Body of pancreas (tissue), 4 donors: Measurements from ENCODE around the gene CLSTN2. TPM values are rescaled to one million over a fixed set of nuclear protein-coding genes. Genes with fewer than 3 reads are reported as not detected.

ENCODE experiments used
- ATAC-seq: fragments of 150-250 bp; one replicate; pipeline ENCODE4 v1.9.1; 2016
- DNase-seq, 4 donors: peaks; one replicate each; pipeline ENCODE4 v3.0.0-alpha.2; 2019
- H3K27ac ChIP-seq, 4 donors: fragments of 200-600 bp; sonication (generic); 1 replicate in 3 of 4; 2 replicates in 1 of 4; pipeline versions ENCODE4 v1.5.1 to v1.6.1; 2016 to 2019; ENCODE audit warnings: mild to moderate bottlenecking in 1 of 4, mixed read lengths in 1 of 4, moderate library complexity in 1 of 4
- H3K27me3 ChIP-seq, 2 donors: fragments of 200-600 bp; sonication (generic); one replicate each; pipeline ENCODE4 v1.6.0; 2016; ENCODE audit warnings: mild to moderate bottlenecking in 1 of 2
- H3K36me3 ChIP-seq, 2 donors: fragments of 200-600 bp; sonication (generic); replicated peaks in 1 of 2; 2 replicates each; pipeline ENCODE4 v1.5.1; 2016; ENCODE audit warnings: low read depth in 2 of 2; ENCODE audit not compliant: insufficient read depth in 1 of 2
- H3K4me1 ChIP-seq: fragments of 200-600 bp; sonication (generic); one replicate; pipeline ENCODE4 v1.6.0; 2016
- H3K4me3 ChIP-seq, 2 donors: fragments of 200-600 bp; sonication (generic); 1 replicate in 1 of 2; 2 replicates in 1 of 2; pipeline ENCODE4 v1.5.1; 2016 to 2019
- H3K9me3 ChIP-seq, 3 donors: fragments of 200-600 bp; sonication (generic); 1 replicate in 2 of 3; 2 replicates in 1 of 3; pipeline ENCODE4 v1.5.1; 2016
- POLR2A ChIP-seq, 3 donors: fragments of 450-650 bp; IDR thresholded peaks; one replicate each; pipeline ENCODE4 v1.6.1; 2016; ENCODE audit warnings: antibody characterized with exemption in 3 of 3, mild to moderate bottlenecking in 2 of 3
- WGBS, 2 donors: methylation state at CpG; one replicate each; pipeline ENCODE4 v1.1.5; 2017; 5-methylcytosine and 5-hydroxymethylcytosine counted together
- intact Hi-C: fragments of 100-400 bp; cut with DNase I; formaldehyde crosslinking; loops from one replicate; pipeline ENCODE4 v1.15.1; 2023
- total RNA-seq, 2 donors: library from RNA; depleted of rRNA; stranded (reverse); fragments of >200 nt; gene quantifications; one replicate each; pipeline ENCODE4 v1.1.0, GENCODE V29; 2016
- TF ChIP-seq, protein P1 (sequence below), 7 experiments: fragments of 450-650 bp in 4 of 7; fragments of 200-600 bp in 3 of 7; sonication (generic) in 3 of 7; IDR thresholded peaks; one replicate each; pipeline ENCODE4 v1.5.1; 2016 to 2019; ENCODE audit warnings: antibody characterized with exemption in 7 of 7

Gene CLSTN2
- total RNA-seq, 2 donors from 2014 or later = 14.5 to 14.8 TPM

DNA sequence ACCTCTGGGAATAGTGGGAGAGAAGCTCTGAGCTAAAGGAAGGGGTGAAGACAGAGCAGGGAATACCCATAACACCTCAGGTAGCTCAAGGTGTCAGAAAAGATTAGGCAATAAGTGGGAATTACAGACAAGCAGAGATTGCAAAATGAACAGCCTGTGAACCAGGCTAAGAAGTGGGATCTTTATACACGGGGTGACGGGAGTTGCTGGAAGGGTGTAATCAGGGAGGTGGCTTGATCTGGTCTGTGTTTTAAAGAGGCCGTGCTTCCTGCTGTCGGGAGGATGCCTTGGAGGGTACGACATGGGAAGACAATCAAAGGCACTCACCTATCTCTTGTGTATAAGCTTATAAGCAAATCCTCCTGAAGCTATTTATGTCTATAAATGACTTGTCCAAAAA is 216.3 kb downstream of the CLSTN2 start:
- WGBS, 2 donors = 63 to 81% methylated on average over 5 of the region's 5 CpGs
- H3K27me3 ChIP-seq = no peaks in the 10 kb centered on the region
- H3K9me3 ChIP-seq = no peaks in the 10 kb centered on the region
- H3K4me1 ChIP-seq = no peaks in the 10 kb centered on the region
- no peaks in the 10 kb centered on the region for H3K36me3 ChIP-seq
- no peak overlapping the region for H3K27ac ChIP-seq
- DNase-seq (no peak), ATAC-seq (no peak)
- no peak for TF ChIP-seq POLR2A (IDR thresholded peaks at IDR 0.05)
- TF ChIP-seq, protein P1, sequence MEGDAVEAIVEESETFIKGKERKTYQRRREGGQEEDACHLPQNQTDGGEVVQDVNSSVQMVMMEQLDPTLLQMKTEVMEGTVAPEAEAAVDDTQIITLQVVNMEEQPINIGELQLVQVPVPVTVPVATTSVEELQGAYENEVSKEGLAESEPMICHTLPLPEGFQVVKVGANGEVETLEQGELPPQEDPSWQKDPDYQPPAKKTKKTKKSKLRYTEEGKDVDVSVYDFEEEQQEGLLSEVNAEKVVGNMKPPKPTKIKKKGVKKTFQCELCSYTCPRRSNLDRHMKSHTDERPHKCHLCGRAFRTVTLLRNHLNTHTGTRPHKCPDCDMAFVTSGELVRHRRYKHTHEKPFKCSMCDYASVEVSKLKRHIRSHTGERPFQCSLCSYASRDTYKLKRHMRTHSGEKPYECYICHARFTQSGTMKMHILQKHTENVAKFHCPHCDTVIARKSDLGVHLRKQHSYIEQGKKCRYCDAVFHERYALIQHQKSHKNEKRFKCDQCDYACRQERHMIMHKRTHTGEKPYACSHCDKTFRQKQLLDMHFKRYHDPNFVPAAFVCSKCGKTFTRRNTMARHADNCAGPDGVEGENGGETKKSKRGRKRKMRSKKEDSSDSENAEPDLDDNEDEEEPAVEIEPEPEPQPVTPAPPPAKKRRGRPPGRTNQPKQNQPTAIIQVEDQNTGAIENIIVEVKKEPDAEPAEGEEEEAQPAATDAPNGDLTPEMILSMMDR (IDR thresholded peaks at IDR 0.05) = no peak
- intact Hi-C loops = no loop called here
- no peak overlapping the region for H3K4me3 ChIP-seq

DNA sequence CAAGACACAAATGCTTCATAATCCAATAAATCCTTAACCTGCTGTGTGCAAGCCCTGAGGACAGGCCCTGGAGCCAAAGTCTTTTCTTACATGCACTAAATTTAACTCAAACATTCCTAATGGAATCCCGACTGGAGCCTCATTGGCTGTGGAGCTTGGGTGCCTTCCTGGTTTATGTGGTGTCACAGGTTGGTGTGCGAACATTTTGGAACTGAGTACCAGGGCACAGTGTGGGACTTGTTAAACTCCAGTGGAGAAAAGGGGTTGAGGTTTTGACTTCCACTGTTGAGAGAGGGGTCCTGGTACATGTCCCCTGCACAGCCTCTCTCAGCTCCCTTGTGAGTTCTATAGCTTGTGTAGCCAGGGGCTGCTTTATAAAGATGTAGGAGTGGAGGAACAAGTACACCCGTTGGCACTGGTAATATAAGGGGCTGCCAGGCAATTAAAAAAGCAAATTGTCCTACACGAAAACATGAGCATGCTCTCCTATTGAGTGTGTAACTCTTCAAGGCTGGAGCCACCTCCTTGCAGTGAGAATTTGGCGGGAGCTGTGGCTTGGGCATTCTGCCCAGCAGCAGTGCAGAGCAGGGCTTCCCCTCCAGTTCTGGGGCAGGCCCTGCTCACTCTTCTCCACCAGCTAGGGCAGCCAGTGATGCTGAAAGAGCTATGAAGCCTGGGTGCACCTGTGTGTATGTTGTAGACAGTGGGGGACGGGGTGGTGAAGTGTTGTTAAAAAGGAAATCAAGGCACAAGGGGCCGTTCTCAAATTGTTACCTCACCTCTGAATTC is 218.1 kb downstream of the CLSTN2 start:
- no peak for ATAC-seq
- no peak for DNase-seq

DNA sequence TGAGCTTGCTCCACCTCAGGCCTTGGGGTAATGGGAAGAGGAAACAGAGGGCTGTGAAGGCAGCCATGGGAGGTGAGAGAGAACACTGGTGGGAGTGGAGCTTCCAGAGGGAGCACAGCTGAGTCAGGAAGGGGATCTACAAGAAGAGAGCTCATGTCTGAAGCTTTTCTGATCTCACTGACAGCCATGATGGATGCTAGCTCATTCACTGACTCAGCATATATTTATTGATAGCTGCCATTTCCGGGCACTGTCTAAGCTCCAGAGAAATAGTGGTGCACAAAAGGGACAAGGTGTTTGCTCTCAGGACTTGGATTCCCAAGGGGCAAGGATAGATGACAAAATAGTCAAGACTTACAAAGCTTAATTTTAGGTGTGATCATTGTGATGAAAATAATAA is 218.8 kb downstream of the CLSTN2 start:
- Histone ChIP-seq H3K9me3 (no peaks in the 10 kb centered on the region), H3K36me3 (no peaks in the 10 kb centered on the region), H3K4me1 (no peaks in the 10 kb centered on the region), H3K4me3 (no peak overlapping the region), H3K27ac (no peak overlapping the region), H3K27me3 (no peaks in the 10 kb centered on the region)
- ATAC-seq = no peak
- TF ChIP-seq, protein P1 (IDR thresholded peaks at IDR 0.05) = no peak
- no peak for TF ChIP-seq POLR2A (IDR thresholded peaks at IDR 0.05)
- 62% methylated on average over 1 of the region's 1 CpG for WGBS, 2 donors
- no peak for DNase-seq
- intact Hi-C loops = no loop called here

More for the DNA sequence above, 218.1 kb downstream of the CLSTN2 start:
- no peak overlapping the region for H3K27ac ChIP-seq
- no peak overlapping the region for H3K4me3 ChIP-seq
- no peaks in the 10 kb centered on the region for H3K27me3 ChIP-seq
- TF ChIP-seq, protein P1 (IDR thresholded peaks at IDR 0.05) = no peak
- no peak for TF ChIP-seq POLR2A (IDR thresholded peaks at IDR 0.05)
- no peaks in the 10 kb centered on the region for H3K9me3 ChIP-seq
- 68 to 71% methylated on average over 7 of the region's 7 CpGs for WGBS, 2 donors
- no peaks in the 10 kb centered on the region for H3K4me1 ChIP-seq
- no peaks in the 10 kb centered on the region for H3K36me3 ChIP-seq
- intact Hi-C loops = no loop called here

DNA sequence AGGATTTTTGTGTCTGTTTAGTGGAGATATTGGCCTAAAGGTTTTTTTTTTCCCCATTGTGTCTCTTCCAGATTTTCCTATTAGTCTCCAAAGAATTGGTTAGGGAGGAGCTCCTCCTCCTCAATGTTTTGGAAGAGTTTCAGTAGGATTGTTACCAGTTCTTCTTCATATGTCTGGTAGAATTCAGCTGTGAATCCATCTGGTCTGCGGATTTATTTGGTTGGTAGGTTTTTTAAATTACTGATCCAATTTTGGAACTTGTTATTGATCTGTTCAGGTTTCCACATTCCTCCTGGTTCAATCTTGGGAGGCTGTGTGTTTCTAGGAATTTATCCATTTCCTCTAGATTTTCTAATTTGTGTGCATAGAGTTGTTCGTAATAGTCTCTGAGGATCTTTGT is 222.2 kb downstream of the CLSTN2 start:
- no peaks in the 10 kb centered on the region for H3K9me3 ChIP-seq
- H3K27me3 ChIP-seq = no peaks in the 10 kb centered on the region
- no peak for TF ChIP-seq POLR2A (IDR thresholded peaks at IDR 0.05)
- TF ChIP-seq, protein P1 (IDR thresholded peaks at IDR 0.05) = no peak
- WGBS, 2 donors = 78 to 86% methylated on average over 2 of the region's 2 CpGs
- no peak overlapping the region for H3K4me3 ChIP-seq
- DNase-seq (no peak), ATAC-seq (no peak)
- H3K27ac ChIP-seq = no peak overlapping the region
- intact Hi-C loops = no loop called here
- no peaks in the 10 kb centered on the region for H3K4me1 ChIP-seq
- H3K36me3 ChIP-seq = no peaks in the 10 kb centered on the region

DNA sequence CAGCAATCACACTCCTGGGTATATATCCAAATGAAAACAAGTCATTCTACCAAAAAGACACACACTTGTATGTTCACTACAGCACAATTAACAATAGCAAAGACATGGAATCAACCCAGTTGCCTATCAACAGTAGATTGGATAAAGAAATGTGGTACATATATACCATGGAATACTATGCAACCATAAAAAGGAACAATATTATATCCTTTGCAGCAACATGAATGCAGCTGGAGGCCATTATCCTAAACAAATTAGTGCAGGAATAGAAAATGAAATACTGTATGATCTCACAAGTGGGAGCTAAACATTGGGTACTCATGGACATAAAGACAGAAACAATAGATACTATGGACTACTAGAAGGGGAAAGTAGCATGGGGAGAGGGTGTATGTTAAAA is 224.7 kb downstream of the CLSTN2 start:
- no peak for ATAC-seq
- intact Hi-C loops = no loop called here
- no peak for TF ChIP-seq POLR2A (IDR thresholded peaks at IDR 0.05)
- TF ChIP-seq, protein P1 (IDR thresholded peaks at IDR 0.05) = no peak
- Histone ChIP-seq H3K36me3 (no peaks in the 10 kb centered on the region), H3K27ac (no peak overlapping the region), H3K4me1 (no peaks in the 10 kb centered on the region), H3K4me3 (no peak overlapping the region), H3K9me3 (no peaks in the 10 kb centered on the region), H3K27me3 (no peaks in the 10 kb centered on the region)
- DNase-seq = no peak
